Ascending aorta (tissue), 2 donors: ENCODE results near the gene GARIN5B. TPM values are rescaled to one million over a fixed set of nuclear protein-coding genes. Genes with fewer than 3 reads are reported as not detected.

Experiments
- DNase-seq, 2 donors: peaks; one replicate each; pipeline ENCODE4 v3.0.0-alpha.2; 2019; ENCODE audit warnings: low spot score in 2 of 2
- H3K27ac ChIP-seq, 2 donors: fragments of 200-600 bp; sonication (generic); one replicate each; pipeline ENCODE4 v1.5.1; 2016 to 2017; ENCODE audit warnings: mild to moderate bottlenecking in 1 of 2
- H3K27me3 ChIP-seq: fragments of 200-600 bp; sonication (generic); one replicate; pipeline ENCODE4 v1.5.1; 2017
- H3K36me3 ChIP-seq, 2 donors: fragments of 200-600 bp; sonication (generic); one replicate each; pipeline ENCODE4 v1.5.1; 2016
- H3K4me1 ChIP-seq, 2 donors: fragments of 200-600 bp; sonication (generic); one replicate each; pipeline ENCODE4 v1.5.1; 2016 to 2017; ENCODE audit warnings: mild to moderate bottlenecking in 1 of 2
- H3K4me3 ChIP-seq, 2 donors: fragments of 200-600 bp; sonication (generic); one replicate each; pipeline ENCODE4 v1.5.1; 2016 to 2017; ENCODE audit warnings: mild to moderate bottlenecking in 1 of 2
- H3K9me3 ChIP-seq, 2 donors: fragments of 200-600 bp; sonication (generic); one replicate each; pipeline ENCODE4 v1.5.1; 2016
- intact Hi-C: fragments of 100-400 bp; cut with DNase I; formaldehyde crosslinking; loops from one replicate; pipeline ENCODE4 v1.15.1; 2023
- total RNA-seq: library from RNA; depleted of rRNA; stranded (reverse); fragments of >200 nt; gene quantifications from one replicate; pipeline ENCODE4 v1.1.0, GENCODE V29; 2016
- TF ChIP-seq, protein P1 (sequence below), 3 experiments: fragments of 200-600 bp in 2 of 3; fragments of 450-650 bp in 1 of 3; sonication (generic) in 2 of 3; IDR thresholded peaks; one replicate each; pipeline ENCODE4 v1.5.1; 2016 to 2019; ENCODE audit warnings: antibody characterized with exemption in 3 of 3, mild to moderate bottlenecking in 1 of 3, moderate library complexity in 1 of 3

The GARIN5B gene
- total RNA-seq, 1 donor from 2014 or later: not detected

DNA sequence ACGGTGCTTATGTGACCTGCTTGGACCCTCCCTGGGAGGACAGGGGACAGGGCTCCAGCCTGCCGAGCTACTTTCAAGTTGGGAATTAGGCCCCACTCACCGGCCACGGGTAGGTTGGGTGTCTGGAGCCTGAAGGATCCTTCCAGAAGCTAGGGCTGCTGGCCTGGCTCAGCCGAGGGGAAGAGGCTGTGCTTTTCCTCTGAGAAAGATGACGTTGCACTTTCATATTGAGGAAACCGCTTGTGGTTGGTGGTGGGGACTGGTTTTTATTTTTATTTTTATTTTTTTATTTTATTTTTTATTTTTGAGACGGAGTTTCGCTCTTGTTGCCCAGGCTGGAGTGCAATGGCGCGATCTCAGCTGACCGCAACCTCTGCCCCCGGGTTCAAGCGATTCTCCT, 37.9 kb downstream of the GARIN5B start, which contains the start of gene TMEM150B:
TMEM150B (minus strand) TSS at position 170 of the 400 bp plus-strand sequence. CDS start 4,305 bp downstream, outside the sequence.
- Histone ChIP-seq H3K9me3 (no peaks in the 10 kb centered on the region), H3K27me3 (no peaks in the 10 kb centered on the region), H3K4me3 (no peak within 1 kb of the TSS), H3K27ac (peak within 1 kb of the TSS in 1 of 2 donors; percentile 21), H3K36me3 (no peaks in the 10 kb centered on the region), H3K4me1 (peaks cover 0 to 4% of the 10 kb centered on the region in 2 donors)
- intact Hi-C loops: no loop called here
- TF ChIP-seq, protein P1, sequence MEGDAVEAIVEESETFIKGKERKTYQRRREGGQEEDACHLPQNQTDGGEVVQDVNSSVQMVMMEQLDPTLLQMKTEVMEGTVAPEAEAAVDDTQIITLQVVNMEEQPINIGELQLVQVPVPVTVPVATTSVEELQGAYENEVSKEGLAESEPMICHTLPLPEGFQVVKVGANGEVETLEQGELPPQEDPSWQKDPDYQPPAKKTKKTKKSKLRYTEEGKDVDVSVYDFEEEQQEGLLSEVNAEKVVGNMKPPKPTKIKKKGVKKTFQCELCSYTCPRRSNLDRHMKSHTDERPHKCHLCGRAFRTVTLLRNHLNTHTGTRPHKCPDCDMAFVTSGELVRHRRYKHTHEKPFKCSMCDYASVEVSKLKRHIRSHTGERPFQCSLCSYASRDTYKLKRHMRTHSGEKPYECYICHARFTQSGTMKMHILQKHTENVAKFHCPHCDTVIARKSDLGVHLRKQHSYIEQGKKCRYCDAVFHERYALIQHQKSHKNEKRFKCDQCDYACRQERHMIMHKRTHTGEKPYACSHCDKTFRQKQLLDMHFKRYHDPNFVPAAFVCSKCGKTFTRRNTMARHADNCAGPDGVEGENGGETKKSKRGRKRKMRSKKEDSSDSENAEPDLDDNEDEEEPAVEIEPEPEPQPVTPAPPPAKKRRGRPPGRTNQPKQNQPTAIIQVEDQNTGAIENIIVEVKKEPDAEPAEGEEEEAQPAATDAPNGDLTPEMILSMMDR (IDR thresholded peaks at IDR 0.05): no peak
- no peak for DNase-seq

DNA sequence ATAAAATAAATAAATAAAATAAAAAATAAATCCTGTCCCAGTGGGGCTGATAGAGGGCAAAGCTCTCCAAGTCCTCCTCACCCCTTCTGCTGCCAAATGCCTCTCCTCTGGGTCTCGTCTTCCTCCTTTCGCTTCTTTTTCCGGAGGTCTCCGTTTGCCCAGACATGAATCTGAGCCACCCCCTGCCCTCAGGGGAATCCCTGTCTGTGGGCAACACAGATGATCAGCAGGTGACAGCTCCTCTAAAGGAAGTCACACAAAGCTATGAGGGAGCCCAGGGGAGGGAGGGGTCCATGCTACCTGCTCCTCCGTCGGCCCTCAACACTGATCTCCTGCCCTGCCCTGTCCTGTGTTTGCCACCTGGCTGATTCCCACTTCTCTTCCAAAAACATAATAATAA, 38.4 kb downstream of the GARIN5B start:
- no peaks in the 10 kb centered on the region for H3K9me3 ChIP-seq
- H3K27ac ChIP-seq: peak overlapping the region in 1 of 2 donors; percentile 21
- H3K4me3 ChIP-seq: no peak overlapping the region
- H3K36me3 ChIP-seq: no peaks in the 10 kb centered on the region
- H3K4me1 ChIP-seq: peaks cover 0 to 4% of the 10 kb centered on the region in 2 donors
- TF ChIP-seq, protein P1 (IDR thresholded peaks at IDR 0.05): no peak
- DNase-seq: no peak
- intact Hi-C loops: no loop called here
- H3K27me3 ChIP-seq: no peaks in the 10 kb centered on the region

DNA sequence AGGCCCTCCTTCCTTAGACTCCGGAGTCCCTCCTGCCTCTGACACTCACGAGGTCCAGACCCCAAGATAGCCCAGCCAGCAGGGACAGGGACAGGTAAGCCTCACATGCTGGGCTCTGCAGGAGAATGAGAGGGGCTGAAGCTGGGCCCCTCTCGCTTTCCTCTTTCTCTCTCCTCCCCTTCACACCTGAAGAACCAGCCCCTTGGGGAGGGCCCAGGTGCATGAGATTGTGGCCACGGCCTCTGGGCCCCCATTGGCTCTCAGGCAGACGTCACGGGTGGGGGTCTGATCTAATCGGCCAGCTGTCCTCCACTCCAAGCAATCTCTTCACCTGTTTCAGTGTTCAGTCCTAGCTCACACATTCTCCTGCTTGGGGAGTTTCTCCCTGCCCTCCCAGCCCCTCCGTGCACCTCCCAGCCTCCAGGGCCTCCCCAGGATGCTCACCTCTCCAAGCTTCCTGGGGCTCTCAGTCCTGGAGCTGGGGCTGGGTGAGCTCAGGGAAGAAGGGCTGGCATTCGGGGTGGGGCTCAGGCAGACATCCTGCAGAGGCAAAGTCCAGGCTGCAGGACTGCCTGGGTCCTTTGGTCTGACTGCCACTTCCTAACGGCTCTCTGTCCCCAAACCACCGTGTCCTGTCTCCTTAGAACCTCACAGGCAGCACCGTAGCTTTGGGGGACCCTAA, 40.7 kb downstream of the GARIN5B start:
- Histone ChIP-seq H3K36me3 (no peaks in the 10 kb centered on the region), H3K4me1 (no peaks in the 10 kb centered on the region), H3K27me3 (no peaks in the 10 kb centered on the region), H3K9me3 (no peaks in the 10 kb centered on the region), H3K27ac (no peak overlapping the region), H3K4me3 (no peak overlapping the region)
- no peak for DNase-seq
- TF ChIP-seq, protein P1 (IDR thresholded peaks at IDR 0.05): no peak
- intact Hi-C loops: no loop called here

DNA sequence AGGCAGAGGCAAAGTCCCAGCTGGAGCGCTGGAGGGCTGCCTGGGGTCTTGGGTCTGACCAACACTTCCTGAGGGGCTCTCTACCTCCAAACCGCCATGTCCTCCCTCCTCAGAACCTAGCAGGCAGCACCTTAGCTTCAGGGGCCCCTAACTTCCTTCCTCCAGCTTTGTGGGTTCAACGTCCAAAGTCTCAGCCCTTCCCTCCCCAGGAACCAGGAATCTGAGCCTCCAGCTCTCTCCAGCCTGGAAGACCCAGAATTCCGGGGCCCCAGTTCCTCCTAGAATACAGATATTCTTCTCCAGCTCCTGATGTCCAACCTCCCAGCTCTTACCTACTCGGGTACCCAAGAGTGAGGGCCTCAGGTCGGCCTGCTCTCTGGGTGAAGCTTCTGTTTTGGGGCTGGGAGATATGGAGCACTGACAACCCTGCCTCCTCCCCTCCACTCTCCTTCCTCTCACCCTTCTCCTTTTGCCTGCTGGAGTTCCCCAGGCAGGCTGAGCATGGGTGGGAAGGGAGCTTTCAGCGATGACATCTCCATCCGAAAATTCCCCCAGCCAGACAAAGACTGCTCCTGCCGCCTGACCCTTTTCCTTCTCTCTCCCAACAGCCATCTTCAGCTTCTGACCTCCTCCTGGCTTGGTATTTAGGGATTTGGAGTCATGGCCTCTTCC, 41.5 kb downstream of the GARIN5B start:
- no peaks in the 10 kb centered on the region for H3K36me3 ChIP-seq
- DNase-seq: no peak
- TF ChIP-seq, protein P1 (IDR thresholded peaks at IDR 0.05): no peak

DNA sequence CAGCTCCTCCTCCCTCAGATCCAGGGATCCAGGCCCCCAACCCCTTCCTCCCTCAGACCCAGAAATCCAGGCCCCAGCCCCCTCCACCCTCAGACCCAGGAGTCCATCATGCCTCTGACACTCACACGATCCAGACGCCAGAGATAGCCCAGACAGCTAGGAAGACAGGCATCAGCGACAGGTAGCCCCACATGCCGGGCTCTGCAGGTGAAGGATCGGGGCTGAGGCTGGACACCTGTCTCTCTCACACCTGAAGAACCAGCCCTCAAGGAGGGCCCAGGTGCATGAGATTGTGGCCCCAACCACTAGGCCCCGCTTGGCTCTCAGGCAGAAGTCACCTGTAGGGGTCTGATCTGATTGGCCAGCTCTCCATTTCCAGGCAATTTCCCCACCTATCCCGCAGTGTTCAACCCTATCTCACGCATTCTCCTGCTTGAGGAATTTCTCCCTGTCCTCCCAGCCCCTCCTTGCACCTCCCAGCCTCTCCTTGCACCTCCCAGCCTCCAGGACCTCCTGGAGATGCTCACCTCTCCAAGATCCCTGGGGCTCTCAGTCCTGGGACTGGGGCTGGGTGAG, 42.1 kb downstream of the GARIN5B start:
- H3K4me1 ChIP-seq: no peaks in the 10 kb centered on the region
- intact Hi-C loops: no loop called here
- H3K27ac ChIP-seq: no peak overlapping the region
- TF ChIP-seq, protein P1 (IDR thresholded peaks at IDR 0.05): no peak
- no peak for DNase-seq
- no peaks in the 10 kb centered on the region for H3K27me3 ChIP-seq
- no peaks in the 10 kb centered on the region for H3K36me3 ChIP-seq
- H3K9me3 ChIP-seq: no peaks in the 10 kb centered on the region
- no peak overlapping the region for H3K4me3 ChIP-seq

More for the DNA sequence above, 41.5 kb downstream of the GARIN5B start:
- Histone ChIP-seq H3K27me3 (no peaks in the 10 kb centered on the region), H3K9me3 (no peaks in the 10 kb centered on the region), H3K4me1 (no peaks in the 10 kb centered on the region), H3K27ac (no peak overlapping the region), H3K4me3 (no peak overlapping the region)
- intact Hi-C loops: no loop called here
